Measurements from ENCODE around the gene RAB11B. TPM values are rescaled to one million over a fixed set of nuclear protein-coding genes. Genes with fewer than 3 reads are reported as not detected.
A peak's percentile ranks its signal among the peaks of the same experiment; 100 is the strongest.
"Not testable (repeated sequence)": the region's sequence is repeated elsewhere in the genome, so short reads cannot be mapped to it uniquely, and the experiment has no call there.

The RAB11B gene
- 92.1 TPM for polyA plus RNA-seq (2013, experiment 1 of 2)
- 85.2 TPM for polyA plus RNA-seq (2013, experiment 2 of 2)

- Histone ChIP-seq H3K4me3 (ENCODE audit: low read length) (peak within 1 kb of the TSS; percentile 90), H3K27ac (ENCODE audit: low read depth, low read length) (peak within 1 kb of the TSS; percentile 100), H3K9ac (ENCODE audit: low read depth, low read length) (peak within 1 kb of the TSS; percentile 100), H3K27me3 (ENCODE audit: insufficient read depth, low read length) (no peaks in the 10 kb centered on the region), H3K36me3 (ENCODE audit: insufficient read depth, low read length) (no peaks in the 10 kb centered on the region; the same call in 1 of the 2 replicates), H3K4me1 (ENCODE audit: insufficient read depth, low read length) (peaks cover 8% of the 10 kb centered on the region; the same call in 1 of the 2 replicates), H3K9me3 (ENCODE audit: insufficient read depth, low read depth, low read length) (no peaks in the 10 kb centered on the region)
- WGBS, result under 1% methylated on average over 70 of the region's 70 CpGs
Measured at GRCh38 chr19:8389891-8390616, at the start of gene RAB11B. RAB11B (plus strand) TSS chr19:8390360; CDS start chr19:8390417, 57 bp downstream.

DNA sequence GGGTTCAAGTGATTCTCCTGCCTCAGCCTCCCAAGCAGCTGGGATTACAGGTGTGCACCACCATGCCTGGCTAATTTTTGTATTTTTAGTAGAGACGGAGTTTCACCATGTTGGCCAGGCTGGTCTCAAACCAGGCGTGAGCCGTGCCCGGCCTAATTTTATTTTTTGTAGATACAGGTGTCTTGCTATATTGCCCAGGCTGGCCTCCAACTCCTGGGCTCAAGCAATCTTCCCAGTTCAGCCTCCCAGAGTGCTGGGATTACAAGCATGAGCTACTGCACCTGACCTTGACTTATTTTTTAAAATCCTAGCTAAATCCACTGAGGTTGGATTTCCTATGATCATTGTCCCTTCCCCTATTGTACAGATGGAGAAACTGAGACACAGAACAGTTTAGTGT lies 48.7 kb upstream of the RAB11B start:
- WGBS, result 87% methylated on average over 4 of the region's 4 CpGs
- not testable (repeated sequence) for H3K4me1 ChIP-seq (ENCODE audit: insufficient read depth, low read length); H3K27ac ChIP-seq (ENCODE audit: low read depth, low read length); H3K4me3 ChIP-seq (ENCODE audit: low read length); H3K9me3 ChIP-seq (ENCODE audit: insufficient read depth, low read depth, low read length); H3K9ac ChIP-seq (ENCODE audit: low read depth, low read length); H3K36me3 ChIP-seq (ENCODE audit: insufficient read depth, low read length)
- H3K27me3 ChIP-seq (ENCODE audit: insufficient read depth, low read length), result peaks cover 40% of the 10 kb centered on the region

DNA sequence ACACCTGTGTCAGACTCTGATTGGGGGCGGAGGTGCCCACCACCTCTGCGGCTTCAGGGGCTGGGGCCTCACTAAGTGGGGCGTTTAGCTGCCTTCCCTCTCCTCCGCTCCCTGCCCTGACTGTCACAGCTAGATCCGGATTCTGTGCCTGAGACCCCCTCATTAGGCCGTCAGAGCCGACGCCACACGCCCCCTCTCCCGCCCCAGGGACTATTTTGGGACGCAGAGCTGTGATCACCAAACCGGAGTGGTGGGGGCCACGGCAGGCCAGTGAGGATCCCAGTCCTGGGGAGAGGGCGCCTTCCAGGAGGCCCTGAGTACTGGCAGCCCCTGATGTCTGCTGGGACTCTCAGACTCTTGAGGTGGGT lies 47.9 kb upstream of the RAB11B start:
- WGBS, result 47% methylated on average over 14 of the region's 14 CpGs
- Histone ChIP-seq H3K9ac (ENCODE audit: low read depth, low read length) (no peak overlapping the region), H3K27ac (ENCODE audit: low read depth, low read length) (no peak overlapping the region), H3K9me3 (ENCODE audit: insufficient read depth, low read depth, low read length) (no peaks in the 10 kb centered on the region), H3K27me3 (ENCODE audit: insufficient read depth, low read length) (peaks cover 36% of the 10 kb centered on the region), H3K36me3 (ENCODE audit: insufficient read depth, low read length) (no peaks in the 10 kb centered on the region), H3K4me1 (ENCODE audit: insufficient read depth, low read length) (no peaks in the 10 kb centered on the region), H3K4me3 (ENCODE audit: low read length) (peak overlapping the region; percentile 73; the same call in 1 of the 2 replicates)

- Histone ChIP-seq H3K4me1 (ENCODE audit: insufficient read depth, low read length) (no peaks in the 10 kb centered on the region), H3K36me3 (ENCODE audit: insufficient read depth, low read length) (no peaks in the 10 kb centered on the region), H3K9ac (ENCODE audit: low read depth, low read length) (peak within 1 kb of the TSS; percentile 41; the same call in 1 of the 2 replicates), H3K27me3 (ENCODE audit: insufficient read depth, low read length) (peaks cover 33% of the 10 kb centered on the region), H3K27ac (ENCODE audit: low read depth, low read length) (no peak within 1 kb of the TSS), H3K9me3 (ENCODE audit: insufficient read depth, low read depth, low read length) (no peaks in the 10 kb centered on the region), H3K4me3 (ENCODE audit: low read length) (peak within 1 kb of the TSS; percentile 73)
- WGBS, result 5% methylated on average over 63 of the region's 65 CpGs
Measured at GRCh38 chr19:8342684-8343482, 47.3 kb upstream of the RAB11B start, which contains the start of gene KANK3. KANK3 (minus strand) TSS chr19:8343262; CDS start chr19:8337828, 5,434 bp downstream.

- H3K27me3 ChIP-seq (ENCODE audit: insufficient read depth, low read length), result peaks cover 33% of the 10 kb centered on the region
- H3K4me1 ChIP-seq (ENCODE audit: insufficient read depth, low read length), result no peaks in the 10 kb centered on the region
- WGBS, result 55% methylated on average over 11 of the region's 11 CpGs
- H3K27ac ChIP-seq (ENCODE audit: low read depth, low read length), result no peak overlapping the region
- no peaks in the 10 kb centered on the region for H3K9me3 ChIP-seq (ENCODE audit: insufficient read depth, low read depth, low read length)
- H3K9ac ChIP-seq (ENCODE audit: low read depth, low read length), result no peak overlapping the region
- H3K36me3 ChIP-seq (ENCODE audit: insufficient read depth, low read length), result no peaks in the 10 kb centered on the region
- 0 out of 2 replicates have a peak overlapping the region, but pooled peaks have one; percentile 73 for H3K4me3 ChIP-seq (ENCODE audit: low read length)
Measured at GRCh38 chr19:8343483-8343844, 46.7 kb upstream of the RAB11B start.

GRCh38 chr19:8349629-8350372 lies 40.4 kb upstream of the RAB11B start:
- H3K36me3 ChIP-seq (ENCODE audit: insufficient read depth, low read length); H3K9me3 ChIP-seq (ENCODE audit: insufficient read depth, low read depth, low read length); H3K27me3 ChIP-seq (ENCODE audit: insufficient read depth, low read length); H3K27ac ChIP-seq (ENCODE audit: low read depth, low read length); H3K9ac ChIP-seq (ENCODE audit: low read depth, low read length); H3K4me3 ChIP-seq (ENCODE audit: low read length): not testable (repeated sequence)
- H3K4me1 ChIP-seq (ENCODE audit: insufficient read depth, low read length), result peaks cover 10% of the 10 kb centered on the region; the same call in 1 of the 2 replicates
- 92% methylated on average over 6 of the region's 8 CpGs for WGBS

- Histone ChIP-seq H3K4me3 (ENCODE audit: low read length) (peak overlapping the region; percentile 40), H3K27me3 (ENCODE audit: insufficient read depth, low read length) (no peaks in the 10 kb centered on the region), H3K36me3 (ENCODE audit: insufficient read depth, low read length) (no peaks in the 10 kb centered on the region), H3K4me1 (ENCODE audit: insufficient read depth, low read length) (peaks cover 10% of the 10 kb centered on the region; the same call in 1 of the 2 replicates), H3K9ac (ENCODE audit: low read depth, low read length) (peak overlapping the region; percentile 36; the same call in 1 of the 2 replicates), H3K27ac (ENCODE audit: low read depth, low read length) (no peak overlapping the region; the same call in 1 of the 2 replicates), H3K9me3 (ENCODE audit: insufficient read depth, low read depth, low read length) (no peaks in the 10 kb centered on the region)
- 26% methylated on average over 9 of the region's 10 CpGs for WGBS
Measured at GRCh38 chr19:8352134-8352827, 37.9 kb upstream of the RAB11B start.

GRCh38 chr19:8352845-8353244 lies 37.3 kb upstream of the RAB11B start:
- not testable (repeated sequence) for H3K27ac ChIP-seq (ENCODE audit: low read depth, low read length); H3K27me3 ChIP-seq (ENCODE audit: insufficient read depth, low read length); H3K36me3 ChIP-seq (ENCODE audit: insufficient read depth, low read length); H3K9ac ChIP-seq (ENCODE audit: low read depth, low read length); H3K9me3 ChIP-seq (ENCODE audit: insufficient read depth, low read depth, low read length)
- 52% methylated on average over 5 of the region's 5 CpGs for WGBS
- peak overlapping the region; percentile 40 for H3K4me3 ChIP-seq (ENCODE audit: low read length)
- H3K4me1 ChIP-seq (ENCODE audit: insufficient read depth, low read length), result peaks cover 10% of the 10 kb centered on the region; the same call in 1 of the 2 replicates

DNA sequence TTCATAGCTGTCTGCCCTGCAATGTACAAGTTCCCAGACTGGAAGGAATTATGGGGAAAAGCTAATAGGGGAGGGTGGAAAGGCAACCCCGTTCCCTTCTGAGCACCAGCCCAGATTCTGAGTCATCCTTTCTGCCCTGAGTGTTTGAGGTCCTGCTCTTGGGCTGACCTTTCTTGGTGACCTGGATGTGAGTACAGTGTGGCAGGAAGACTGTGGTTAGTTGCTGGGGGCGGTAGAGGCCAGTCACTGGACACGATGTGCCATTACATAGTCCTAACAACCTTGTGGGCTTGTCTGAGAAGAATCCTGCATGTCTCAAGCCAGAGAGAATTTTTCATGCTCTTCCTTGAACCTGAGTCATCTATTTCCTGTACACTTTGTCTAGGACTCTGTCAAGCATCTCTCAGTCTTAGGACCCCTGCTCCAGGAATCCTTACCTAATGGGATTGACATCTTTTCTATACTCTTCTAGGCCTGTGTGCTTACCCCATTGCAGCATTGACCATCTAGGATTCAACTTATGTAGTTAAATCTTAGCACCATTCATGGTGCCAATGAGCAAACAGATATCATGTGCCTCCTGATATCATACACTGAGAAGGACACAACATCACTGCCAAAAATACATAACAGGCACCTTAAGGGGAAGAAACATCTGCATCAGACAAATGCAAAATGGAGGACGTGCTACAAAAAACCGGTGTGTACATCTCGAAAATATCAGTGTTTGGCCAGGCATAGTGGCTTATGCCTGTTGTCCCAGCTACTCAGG lies 34.3 kb upstream of the RAB11B start:
- WGBS, result 86% methylated on average over 6 of the region's 6 CpGs
- H3K9ac ChIP-seq (ENCODE audit: low read depth, low read length), result no peak overlapping the region

GRCh38 chr19:8357007-8357521 lies 33.1 kb upstream of the RAB11B start:
- H3K9me3 ChIP-seq (ENCODE audit: insufficient read depth, low read depth, low read length), result no peaks in the 10 kb centered on the region
- H3K9ac ChIP-seq (ENCODE audit: low read depth, low read length), result no peak overlapping the region
- H3K4me1 ChIP-seq (ENCODE audit: insufficient read depth, low read length), result peaks cover 13% of the 10 kb centered on the region; the same call in 1 of the 2 replicates
- H3K4me3 ChIP-seq (ENCODE audit: low read length), result no peak overlapping the region
- 94% methylated on average over 4 of the region's 4 CpGs for WGBS
- no peak overlapping the region for H3K27ac ChIP-seq (ENCODE audit: low read depth, low read length)
- peaks cover 5% of the 10 kb centered on the region; the same call in 1 of the 2 replicates for H3K27me3 ChIP-seq (ENCODE audit: insufficient read depth, low read length)
- H3K36me3 ChIP-seq (ENCODE audit: insufficient read depth, low read length), result no peaks in the 10 kb centered on the region

More for the DNA sequence above, 34.3 kb upstream of the RAB11B start:
- H3K36me3 ChIP-seq (ENCODE audit: insufficient read depth, low read length), result no peaks in the 10 kb centered on the region
- H3K27ac ChIP-seq (ENCODE audit: low read depth, low read length), result no peak overlapping the region
- no peaks in the 10 kb centered on the region for H3K27me3 ChIP-seq (ENCODE audit: insufficient read depth, low read length)
- H3K4me1 ChIP-seq (ENCODE audit: insufficient read depth, low read length), result peaks cover 10% of the 10 kb centered on the region; the same call in 1 of the 2 replicates
- H3K4me3 ChIP-seq (ENCODE audit: low read length), result no peak overlapping the region
- no peaks in the 10 kb centered on the region for H3K9me3 ChIP-seq (ENCODE audit: insufficient read depth, low read depth, low read length)

Measured in HUES64 (cell line).